K562 (cell line): ENCODE data around the gene WDR91. TPM values are rescaled to one million over a fixed set of nuclear protein-coding genes. Genes with fewer than 3 reads are reported as not detected.

Experiments used
- CTCFL ChIP-seq: IDR thresholded peaks from 2 replicates; pipeline ENCODE4 v1.6.1; 2011; ENCODE audit warnings: borderline replicate concordance, low read depth, mild to moderate bottlenecking, moderate library complexity, low read length; ENCODE audit not compliant: insufficient read depth, poor library complexity, severe bottlenecking
- EP400 ChIP-seq: fragments of 450-650 bp; IDR thresholded peaks from 2 replicates; pipeline ENCODE4 v1.6.1; 2017; ENCODE audit warnings: antibody characterized with exemption, mild to moderate bottlenecking, moderate library complexity
- HLTF ChIP-seq: fragments of 450-650 bp; IDR thresholded peaks from 2 replicates; pipeline ENCODE4 v1.6.1; 2016
- HMBOX1 ChIP-seq: sonication (generic); IDR thresholded peaks from 2 replicates; pipeline ENCODE4 v1.6.1; 2016
- HMGXB4 ChIP-seq: sonication (generic); formaldehyde crosslinking; IDR thresholded peaks from 2 replicates; pipeline ENCODE4 v1.8.1; 2023; ENCODE audit warnings: mild to moderate bottlenecking, missing genetic modification reagents
- MGA ChIP-seq: fragments of 450-650 bp; IDR thresholded peaks from 2 replicates; pipeline ENCODE4 v1.6.1; 2016; ENCODE audit warnings: mild to moderate bottlenecking, moderate library complexity
- RBFOX2 ChIP-seq: fragments of 200-400 bp; formaldehyde crosslinking; IDR thresholded peaks from 2 replicates; pipeline ENCODE4 v1.6.1; 2017; ENCODE audit warnings: low read depth, mild to moderate bottlenecking, low read length, moderate library complexity
- RBM17 ChIP-seq: fragments of 200-400 bp; formaldehyde crosslinking; IDR thresholded peaks from 2 replicates; pipeline ENCODE4 v1.6.1; 2017; ENCODE audit warnings: low read depth, mild to moderate bottlenecking, low read length, borderline replicate concordance
- SMARCC2 ChIP-seq: fragments of 450-650 bp; IDR thresholded peaks from 2 replicates; pipeline ENCODE4 v1.6.1; 2017; ENCODE audit warnings: antibody characterized with exemption, moderate library complexity, mild to moderate bottlenecking, low read depth
- ZFX ChIP-seq: sonication (generic); formaldehyde crosslinking; IDR thresholded peaks from 2 replicates; pipeline ENCODE4 v1.8.0; 2022; ENCODE audit warnings: mild to moderate bottlenecking, missing genetic modification reagents, moderate library complexity
- polyA plus RNA-seq, 8 experiments: library from polyadenylated mRNA; depleted of rRNA in 4 of 8; stranded (reverse) in 5 of 8; unstranded in 3 of 8; fragments of >200 nt; fragmentation: Nextera tagmentation in 2 of 8; fragmentation: Illumina TruSeq in 1 of 8; extraction: Ambion mirVana in 2 of 8; extraction: Trizol in 1 of 8; gene quantifications; 2 replicates each; pipeline versions ENCODE4 v1.2.1 to v1.2.3, GENCODE V29; 2011 to 2014; ENCODE audit warnings: inconsistent platforms in 1 of 8, missing spikeins in 1 of 8
- total RNA-seq, 7 experiments: library from RNA; depleted of rRNA in 6 of 7; stranded (reverse); fragments of >200 nt in 6 of 7; fragmentation: Illumina TruSeq in 2 of 7; extraction: Trizol in 2 of 7; gene quantifications; 2 replicates each; pipeline versions ENCODE4 v1.2.1 to v1.2.3, GENCODE V29; 2011 to 2021; ENCODE audit warnings: low replicate concordance in 1 of 7

The WDR91 gene
- total and polyA plus RNA-seq, 9 of the 15 experiments (the other 6 are each of a cell fraction or from before 2014, with no cell fraction given), result 1.9 to 18.2 (median 9.8) TPM

GRCh38 chr7:135170274-135170997, 40.9 kb downstream of the WDR91 start, which contains the start of gene CYREN (continued):
- TF ChIP-seq MGA, result no peak; the same call in 1 of the 2 replicates
- TF ChIP-seq HLTF, result peak; percentile 89
- TF ChIP-seq SMARCC2, result no peak
- no peak for TF ChIP-seq HMBOX1
- peak; percentile 78 for TF ChIP-seq HMGXB4
- TF ChIP-seq RBFOX2, result peak; percentile 99
- TF ChIP-seq ZFX (CRISPR knock-in tag), result peak; percentile 98
- TF ChIP-seq CTCFL, result peak; percentile 12
- TF ChIP-seq RBM17, result no peak
- TF ChIP-seq EP400, result peak; percentile 94
